ENCODE measurements around the gene ECSCR.
"Not testable (repeated sequence)": the region's sequence is repeated elsewhere in the genome, so short reads cannot be mapped to it uniquely, and the experiment has no call there.

Gene ECSCR

DNA sequence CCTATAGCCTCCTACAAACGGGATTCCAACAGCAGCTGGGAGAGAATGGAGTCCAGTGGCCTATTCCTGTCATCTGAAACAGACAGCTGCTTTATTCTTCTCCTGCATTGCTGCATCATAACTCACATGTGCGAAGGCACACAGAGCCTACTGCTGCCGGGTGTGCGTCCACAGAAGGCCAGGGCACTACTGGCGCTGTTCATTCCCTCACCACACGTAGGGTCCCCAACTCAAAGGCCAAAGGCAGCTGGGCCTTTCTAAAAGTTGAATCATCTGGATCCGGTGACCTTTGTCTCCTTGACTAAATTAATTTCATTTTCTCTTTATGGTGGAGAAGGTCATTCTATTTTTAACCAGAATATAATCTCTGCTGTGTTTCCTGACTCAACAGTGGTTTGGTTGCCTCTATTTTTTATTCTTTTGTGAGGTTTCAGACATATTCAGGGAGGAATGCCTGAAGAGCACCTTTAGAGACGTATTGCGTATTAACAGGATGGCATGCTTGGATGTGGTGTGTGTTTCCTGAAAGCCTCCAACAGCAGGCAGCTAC lies 47.9 kb downstream of the ECSCR start:
- TF ChIP-seq, protein P1, sequence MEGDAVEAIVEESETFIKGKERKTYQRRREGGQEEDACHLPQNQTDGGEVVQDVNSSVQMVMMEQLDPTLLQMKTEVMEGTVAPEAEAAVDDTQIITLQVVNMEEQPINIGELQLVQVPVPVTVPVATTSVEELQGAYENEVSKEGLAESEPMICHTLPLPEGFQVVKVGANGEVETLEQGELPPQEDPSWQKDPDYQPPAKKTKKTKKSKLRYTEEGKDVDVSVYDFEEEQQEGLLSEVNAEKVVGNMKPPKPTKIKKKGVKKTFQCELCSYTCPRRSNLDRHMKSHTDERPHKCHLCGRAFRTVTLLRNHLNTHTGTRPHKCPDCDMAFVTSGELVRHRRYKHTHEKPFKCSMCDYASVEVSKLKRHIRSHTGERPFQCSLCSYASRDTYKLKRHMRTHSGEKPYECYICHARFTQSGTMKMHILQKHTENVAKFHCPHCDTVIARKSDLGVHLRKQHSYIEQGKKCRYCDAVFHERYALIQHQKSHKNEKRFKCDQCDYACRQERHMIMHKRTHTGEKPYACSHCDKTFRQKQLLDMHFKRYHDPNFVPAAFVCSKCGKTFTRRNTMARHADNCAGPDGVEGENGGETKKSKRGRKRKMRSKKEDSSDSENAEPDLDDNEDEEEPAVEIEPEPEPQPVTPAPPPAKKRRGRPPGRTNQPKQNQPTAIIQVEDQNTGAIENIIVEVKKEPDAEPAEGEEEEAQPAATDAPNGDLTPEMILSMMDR (IDR thresholded peaks at IDR 0.05; ENCODE audit: insufficient read depth, missing control alignments): no peak
- DNase-seq (ENCODE audit: insufficient read length, low spot score) (no peak), FAIRE-seq (no peak)

DNA sequence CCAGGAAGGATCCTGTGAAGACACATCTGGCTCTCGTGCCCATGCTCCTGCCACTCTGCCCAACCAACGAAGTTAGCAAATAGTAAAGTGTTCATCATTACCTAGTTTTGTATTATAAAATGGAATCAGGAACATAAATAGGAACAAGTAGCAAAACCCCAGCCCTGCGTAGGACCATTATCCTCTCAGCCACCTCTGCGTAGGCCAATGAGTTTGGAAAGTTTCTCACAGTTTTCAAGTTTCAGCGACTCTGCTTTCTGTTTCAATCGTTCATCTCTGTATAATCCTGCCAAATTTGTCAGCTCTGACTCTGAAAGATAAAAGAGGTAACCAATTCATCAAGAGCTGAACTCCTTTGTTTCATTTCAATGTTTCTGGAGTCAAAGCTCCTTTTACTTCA lies 48.6 kb downstream of the ECSCR start:
- DNase-seq (ENCODE audit: insufficient read length, low spot score) (no peak), FAIRE-seq (no peak)
- TF ChIP-seq, protein P1 (IDR thresholded peaks at IDR 0.05; ENCODE audit: insufficient read depth, missing control alignments): no peak

DNA sequence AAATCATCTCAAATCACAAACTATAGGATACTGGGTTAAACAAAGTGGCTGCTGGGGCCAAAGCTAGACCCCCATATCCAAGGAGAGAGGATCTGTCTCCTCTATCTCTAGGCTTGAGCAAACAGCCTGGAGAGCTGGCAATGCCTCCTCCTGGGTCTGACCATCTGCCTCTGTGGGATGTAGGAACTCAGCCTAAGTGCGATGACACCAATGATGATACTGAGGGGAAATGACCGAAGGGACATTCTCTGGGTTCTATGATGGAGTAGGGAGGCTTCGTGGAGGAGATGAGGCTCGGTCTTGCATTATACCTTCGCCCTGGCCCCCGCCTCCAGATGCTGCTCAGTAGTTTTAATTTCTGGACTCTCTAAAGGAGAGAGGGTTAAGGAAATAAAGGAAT lies 49.4 kb downstream of the ECSCR start:
- DNase-seq (ENCODE audit: insufficient read length, low spot score) (no peak), FAIRE-seq (no peak)
- TF ChIP-seq, protein P1 (IDR thresholded peaks at IDR 0.05; ENCODE audit: insufficient read depth, missing control alignments): no peak

DNA sequence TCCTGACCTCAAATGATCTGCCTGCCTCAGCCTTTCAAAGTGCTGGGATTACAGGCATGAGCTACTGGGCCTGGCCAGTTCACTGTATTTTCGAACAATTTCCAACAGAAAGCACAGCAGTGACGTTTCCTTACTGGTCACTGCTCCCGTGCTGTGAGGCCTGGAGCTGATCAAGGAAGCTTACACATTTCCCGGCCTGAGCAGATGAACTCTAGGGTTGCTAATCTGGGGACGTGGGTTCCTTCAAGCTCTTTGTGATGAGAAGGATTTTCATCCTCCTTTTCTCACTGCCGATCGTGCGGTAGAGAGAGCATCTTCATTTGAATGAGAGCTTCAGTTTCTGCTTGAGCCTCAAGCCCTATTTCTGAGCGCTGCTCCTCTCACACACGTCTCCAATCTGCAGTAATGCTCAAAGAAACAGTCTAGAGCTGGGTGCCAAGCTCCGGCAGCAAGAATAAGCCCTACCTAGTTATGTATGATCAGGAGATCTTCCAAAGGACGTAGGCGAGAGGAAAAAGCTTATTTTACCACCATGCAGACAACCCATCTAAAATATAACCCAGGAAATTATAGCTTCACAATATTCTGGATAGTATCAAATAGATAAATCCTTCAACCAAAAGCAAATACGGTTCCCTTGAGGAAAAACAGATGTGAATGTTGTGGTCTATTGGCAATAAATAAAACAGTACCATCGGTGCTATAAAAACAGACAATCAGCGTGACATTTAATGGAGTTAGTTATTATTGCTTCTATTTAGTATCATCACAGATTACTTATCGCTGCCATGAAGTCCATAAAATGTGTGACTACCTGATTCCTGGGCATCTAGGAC lies 51.3 kb downstream of the ECSCR start:
- FAIRE-seq (no peak), DNase-seq (ENCODE audit: insufficient read length, low spot score) (no peak)
- TF ChIP-seq, protein P1 (IDR thresholded peaks at IDR 0.05; ENCODE audit: insufficient read depth, missing control alignments): no peak

DNA sequence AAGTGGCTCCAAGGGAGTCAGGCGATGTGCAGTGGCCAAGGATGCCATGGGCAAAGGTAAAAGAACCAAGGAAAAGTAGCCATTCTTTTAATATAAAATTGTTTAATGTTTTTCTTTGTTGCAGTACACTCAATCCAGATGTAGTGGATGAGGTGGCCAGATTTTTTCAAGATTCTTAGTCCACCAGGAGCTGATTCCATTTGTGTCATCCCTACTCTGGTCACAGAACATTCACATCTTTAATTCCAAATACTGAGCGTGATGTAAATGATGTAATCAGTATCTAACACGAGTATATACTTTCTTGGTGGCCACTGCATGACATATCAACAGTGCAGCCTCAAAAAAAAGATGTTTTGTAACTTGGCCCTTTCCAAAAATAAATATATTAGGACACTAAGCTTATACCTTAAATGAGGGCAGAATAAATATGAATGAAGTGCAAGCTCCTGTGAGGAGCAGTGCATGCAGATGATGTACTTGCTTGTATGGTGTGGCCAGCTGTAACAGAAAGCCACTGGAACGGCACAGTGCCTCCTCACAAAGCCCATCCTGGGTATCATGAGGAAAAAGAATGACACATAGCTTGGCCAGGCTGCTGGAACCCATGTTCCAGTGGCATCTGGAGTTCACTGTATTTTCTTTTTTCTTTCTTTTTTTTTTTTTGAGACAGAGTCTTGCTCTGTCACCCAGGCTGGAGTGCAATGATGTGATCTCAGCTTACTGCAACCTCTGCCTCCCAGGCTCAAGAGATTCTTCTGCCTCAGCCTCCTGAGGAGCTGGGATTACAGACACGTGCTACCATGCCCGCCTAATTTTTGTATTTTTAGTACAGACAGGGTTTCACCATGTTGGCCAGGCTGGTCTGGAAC lies 52.2 kb downstream of the ECSCR start:
- FAIRE-seq (no peak), DNase-seq (ENCODE audit: insufficient read length, low spot score) (no peak)
- TF ChIP-seq, protein P1 (IDR thresholded peaks at IDR 0.05; ENCODE audit: insufficient read depth, missing control alignments): no peak

DNA sequence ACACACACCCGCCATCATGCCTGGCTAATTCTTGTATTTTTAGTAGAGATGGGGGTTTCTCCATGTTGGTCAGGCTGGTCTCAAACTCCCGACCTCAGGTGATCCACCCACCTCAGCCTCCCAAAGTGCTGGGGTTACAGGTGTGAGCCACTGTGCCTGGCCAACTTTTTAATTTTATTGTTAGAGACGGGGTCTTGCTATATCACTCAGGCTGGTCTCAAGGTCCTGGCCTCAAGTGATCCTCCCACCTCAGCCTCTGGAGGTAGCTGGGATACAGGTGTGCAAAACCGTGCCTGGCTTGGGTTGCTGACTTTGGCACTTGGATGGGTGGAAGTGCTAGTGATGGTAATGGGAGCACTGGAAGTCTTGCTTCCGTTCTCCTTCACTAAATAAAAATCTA lies 53.4 kb downstream of the ECSCR start:
- not testable (repeated sequence) for DNase-seq (ENCODE audit: insufficient read length, low spot score); FAIRE-seq

DNA sequence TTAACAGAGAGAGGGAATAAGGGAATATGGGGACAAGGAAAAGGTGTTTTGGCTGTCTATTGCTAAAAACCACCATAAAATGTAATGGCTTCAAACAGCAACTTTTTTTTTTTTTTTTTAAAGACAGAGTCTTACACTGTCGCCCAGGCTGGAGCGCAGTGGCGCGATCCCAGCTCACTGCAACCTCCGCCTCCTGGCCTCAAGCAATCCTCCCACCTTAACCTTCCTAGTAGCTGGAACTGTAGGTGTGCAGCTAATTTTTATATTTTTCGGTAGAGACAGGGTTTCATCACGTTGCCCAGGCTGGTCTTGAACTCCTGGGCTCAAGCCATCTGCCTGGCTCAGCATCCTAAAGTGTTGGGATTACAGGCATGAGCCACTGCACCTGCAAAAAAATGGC lies 54.4 kb downstream of the ECSCR start:
- FAIRE-seq (no peak), DNase-seq (ENCODE audit: insufficient read length, low spot score) (no peak)
- TF ChIP-seq, protein P1 (IDR thresholded peaks at IDR 0.05; ENCODE audit: insufficient read depth, missing control alignments): no peak
